ENCODE results near the gene ZBTB38. TPM values are rescaled to one million over a fixed set of nuclear protein-coding genes. Genes with fewer than 3 reads are reported as not detected.

ZBTB38 gene
- total RNA-seq, 1 donor from 2014 or later, result 46.7 TPM

DNA sequence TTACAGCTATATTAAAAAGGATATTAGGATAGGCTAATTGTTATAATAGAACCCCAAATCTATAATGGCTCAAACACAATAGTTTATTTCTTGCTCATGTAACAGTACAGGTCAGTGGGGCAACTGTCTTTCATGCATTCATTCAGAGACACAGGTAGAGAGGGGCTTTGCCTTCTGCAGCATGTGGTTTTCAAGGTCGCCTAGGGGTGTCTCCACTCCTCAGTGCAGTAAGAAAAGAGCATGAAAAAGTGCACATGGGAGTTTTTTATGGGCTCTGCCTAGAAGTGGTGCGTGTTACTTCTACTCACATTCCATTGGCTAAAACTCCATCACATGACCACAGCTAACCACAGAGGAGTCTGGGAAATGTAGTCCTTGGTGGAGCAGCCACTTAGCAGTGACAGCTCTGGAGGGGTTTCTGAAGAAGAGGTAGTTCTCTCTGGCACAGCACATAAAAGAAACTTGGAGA is 1.8 kb downstream of the ZBTB38 start:
- DNase-seq (ENCODE audit: low spot score in 2 of 2, unreplicated experiment in 2 of 2), result no peak

GRCh38 chr3:141371882-141372281 is 3.6 kb downstream of the ZBTB38 start:
- Mint-ChIP-seq H3K36me3 (peaks cover 16% of the 10 kb centered on the region), H3K4me1 (peaks cover 35% of the 10 kb centered on the region), H3K9me3 (no peaks in the 10 kb centered on the region), H3K4me3 (no peak overlapping the region), H3K27me3 (ENCODE audit: low read depth) (no peaks in the 10 kb centered on the region), H3K27ac (no peak overlapping the region)
- DNase-seq (ENCODE audit: low spot score in 2 of 2, unreplicated experiment in 2 of 2), result no peak
- no peak for TF ChIP-seq CTCF (IDR thresholded peaks at IDR 0.05; ENCODE audit: unreplicated experiment)

More for the DNA sequence above, 1.8 kb downstream of the ZBTB38 start:
- peaks cover 2% of the 10 kb centered on the region for H3K36me3 Mint-ChIP-seq
- H3K4me1 Mint-ChIP-seq, result peaks cover 49% of the 10 kb centered on the region
- H3K27me3 Mint-ChIP-seq (ENCODE audit: low read depth), result no peaks in the 10 kb centered on the region
- peak overlapping the region; percentile 99 for H3K27ac Mint-ChIP-seq
- H3K4me3 Mint-ChIP-seq, result no peak overlapping the region
- H3K9me3 Mint-ChIP-seq, result no peaks in the 10 kb centered on the region
- TF ChIP-seq CTCF (IDR thresholded peaks at IDR 0.05; ENCODE audit: unreplicated experiment), result no peak

DNA sequence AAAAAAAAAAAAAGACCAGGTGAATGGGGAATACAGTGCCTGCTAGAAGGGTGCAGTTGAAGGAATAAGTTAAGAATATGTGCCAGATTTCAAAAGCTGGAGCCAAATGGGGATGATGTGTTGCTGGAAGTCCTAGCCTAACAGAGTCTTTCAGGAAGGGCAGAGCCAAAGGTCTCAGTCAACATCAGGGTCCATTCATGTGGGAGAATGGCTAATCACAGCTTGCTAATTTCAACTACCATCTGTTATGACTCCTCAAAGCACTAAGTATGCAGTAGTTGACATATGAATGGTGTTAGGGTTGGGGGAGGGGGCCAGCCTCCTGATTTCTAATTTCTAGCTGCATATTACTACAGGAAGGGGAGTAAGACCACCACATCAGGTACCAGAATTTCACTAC is 4.4 kb downstream of the ZBTB38 start:
- no peak overlapping the region for H3K27ac Mint-ChIP-seq

DNA sequence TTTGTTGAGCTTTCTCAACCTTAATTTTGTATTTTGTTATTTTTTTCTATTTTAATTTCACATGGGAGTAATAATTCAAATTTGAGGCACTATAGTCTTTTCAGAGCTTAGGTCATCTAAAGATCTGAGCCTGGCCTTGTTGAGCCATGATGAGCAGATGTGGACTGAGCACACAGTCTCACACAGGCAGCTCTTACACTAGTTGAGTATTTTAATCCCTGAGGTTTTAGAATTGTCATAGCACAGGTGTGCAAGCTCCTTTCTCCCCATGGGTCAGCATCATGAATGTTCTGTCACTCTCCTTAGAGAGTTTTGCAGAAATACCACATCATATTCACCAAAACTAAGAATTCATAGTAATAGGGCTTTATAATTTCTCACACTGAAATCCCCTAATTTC is 4.9 kb downstream of the ZBTB38 start:
- Mint-ChIP-seq H3K4me3 (no peak overlapping the region), H3K27ac (no peak overlapping the region), H3K9me3 (no peaks in the 10 kb centered on the region), H3K36me3 (peaks cover 19% of the 10 kb centered on the region), H3K4me1 (peaks cover 21% of the 10 kb centered on the region), H3K27me3 (ENCODE audit: low read depth) (no peaks in the 10 kb centered on the region)
- DNase-seq (ENCODE audit: low spot score in 2 of 2, unreplicated experiment in 2 of 2), result no peak
- TF ChIP-seq CTCF (IDR thresholded peaks at IDR 0.05; ENCODE audit: unreplicated experiment), result no peak

More for the DNA sequence above, 4.4 kb downstream of the ZBTB38 start:
- H3K9me3 Mint-ChIP-seq, result no peaks in the 10 kb centered on the region
- no peaks in the 10 kb centered on the region for H3K27me3 Mint-ChIP-seq (ENCODE audit: low read depth)
- peaks cover 27% of the 10 kb centered on the region for H3K4me1 Mint-ChIP-seq
- no peak overlapping the region for H3K4me3 Mint-ChIP-seq
- no peak for DNase-seq (ENCODE audit: low spot score in 2 of 2, unreplicated experiment in 2 of 2)
- H3K36me3 Mint-ChIP-seq, result peaks cover 19% of the 10 kb centered on the region
- TF ChIP-seq CTCF (IDR thresholded peaks at IDR 0.05; ENCODE audit: unreplicated experiment), result no peak

- Mint-ChIP-seq H3K27me3 (ENCODE audit: low read depth) (no peaks in the 10 kb centered on the region), H3K9me3 (no peaks in the 10 kb centered on the region), H3K4me3 (no peak overlapping the region), H3K27ac (no peak overlapping the region), H3K36me3 (peaks cover 20% of the 10 kb centered on the region), H3K4me1 (peaks cover 14% of the 10 kb centered on the region)
- no peak for DNase-seq (ENCODE audit: low spot score in 2 of 2, unreplicated experiment in 2 of 2)
- no peak for TF ChIP-seq CTCF (IDR thresholded peaks at IDR 0.05; ENCODE audit: unreplicated experiment)
Observed at GRCh38 chr3:141373768-141374526, 5.6 kb downstream of the ZBTB38 start.

All from mesothelial cell of epicardium (in vitro differentiated cells).